HCT116 (cell line): ENCODE results near the gene ZNF561. TPM values are rescaled to one million over a fixed set of nuclear protein-coding genes. Genes with fewer than 3 reads are reported as not detected.

Experiments
- ATAC-seq: fragments of 200-7000 bp; cut with Tn5 transposase; 2 replicates; pipeline ENCODE4 v1.9.1; 2020; ENCODE audit warnings: mild to moderate bottlenecking, moderate library complexity
- BruUV-seq: library from RNA; stranded (reverse); fragments of 400-500 nt; replicated peaks from 2 replicates; lab custom pipeline; 2021; lab: Mats Ljungman, UMichigan
- CTCF ChIA-PET: fragments of 300-600 bp; sonication (Branson Sonifier 250); formaldehyde crosslinking; loops from one replicate; lab custom pipeline; 2021; ENCODE audit warnings: antibody characterized with exemption; lab: Charles Lee
- POLR2A ChIA-PET: fragments of 300-600, 350-600 bp; sonication (Branson Sonifier 250); formaldehyde crosslinking; loops from one replicate; lab custom pipeline; 2021; ENCODE audit warnings: antibody characterized with exemption; lab: Charles Lee
- RAD21 ChIA-PET, 2 experiments: fragments of 300-600 bp; sonication (Branson Sonifier 250); formaldehyde crosslinking; loops; one replicate each; lab custom pipeline; 2023; ENCODE audit warnings: low total read pairs in 2 of 2; ENCODE audit not compliant: uncharacterized antibody in 2 of 2, unreplicated experiment in 2 of 2, low non-redundant PET in 1 of 2; lab: Charles Lee
- DNase-seq: peaks from one replicate; pipeline ENCODE4 v3.0.0-alpha.2; 2010; ENCODE audit warnings: low read depth, low spot score
- H2AFZ ChIP-seq: fragments of 200-600 bp; shearing (Covaris generic), sonication (generic); 2 replicates; pipeline ENCODE4 v1.6.1; 2017; ENCODE audit warnings: low read depth, mixed run types, mixed read lengths, antibody characterized with exemption, low read length; ENCODE audit not compliant: poor library complexity, severe bottlenecking
- H3K27ac ChIP-seq: 2 replicates; pipeline ENCODE4 v1.5.1; 2012; ENCODE audit warnings: low read depth, low read length
- H3K27me3 ChIP-seq: fragments of 200-600 bp; sonication (generic); 2 replicates; pipeline ENCODE4 v1.6.1; 2016; ENCODE audit warnings: mixed run types, low read length, mixed read lengths; ENCODE audit not compliant: insufficient read depth
- H3K36me3 ChIP-seq, 2 experiments: fragments of 200-500 bp in 1 of 2; fragments of 200-600 bp in 1 of 2; sonication (Bioruptor generic) in 1 of 2; sonication (generic) in 1 of 2; 2 replicates each; pipeline versions ENCODE4 v1.5.1 to v1.6.1; 2014 to 2016; ENCODE audit warnings: low read length in 2 of 2, inconsistent platforms in 1 of 2, mixed read lengths in 1 of 2, mixed run types in 1 of 2; ENCODE audit not compliant: insufficient read depth in 2 of 2, control insufficient read depth in 1 of 2
- H3K4me1 ChIP-seq, 2 experiments: fragments of 200-600 bp in 1 of 2; sonication (generic) in 1 of 2; 2 replicates each; pipeline versions ENCODE4 v1.5.1 to v1.6.1; 2012 to 2017; ENCODE audit warnings: low read length in 2 of 2, inconsistent platforms in 1 of 2, mild to moderate bottlenecking in 1 of 2, mixed read lengths in 1 of 2, mixed run types in 1 of 2, moderate library complexity in 1 of 2; ENCODE audit not compliant: insufficient read depth in 2 of 2, control insufficient read depth in 1 of 2
- H3K4me2 ChIP-seq: fragments of 200-600 bp; sonication (generic); 2 replicates; pipeline ENCODE4 v1.6.1; 2017; ENCODE audit warnings: mixed run types, low read length, mixed read lengths
- H3K4me3 ChIP-seq, 2 experiments: fragments of 200-600 bp in 1 of 2; sonication (generic) in 1 of 2; replicated peaks in 1 of 2; 2 replicates each; pipeline ENCODE4 v1.5.1; 2011 to 2016; ENCODE audit warnings: low read length in 2 of 2, control low read depth in 1 of 2, low read depth in 1 of 2, mild to moderate bottlenecking in 1 of 2, mixed read lengths in 1 of 2, mixed run types in 1 of 2
- H3K79me2 ChIP-seq: fragments of 200-600 bp; sonication (generic); 2 replicates; pipeline ENCODE4 v1.6.1; 2017; ENCODE audit warnings: mild to moderate bottlenecking, mixed run types, low read length, moderate library complexity, mixed read lengths; ENCODE audit not compliant: insufficient read depth
- H3K9ac ChIP-seq: fragments of 200-600 bp; sonication (generic); 2 replicates; pipeline ENCODE4 v1.6.1; 2016; ENCODE audit warnings: low read length, mixed read lengths
- H3K9me2 ChIP-seq: fragments of 200-600 bp; sonication (generic), shearing (Covaris generic); 2 replicates; pipeline ENCODE4 v1.6.1; 2017; ENCODE audit warnings: mixed run types, mild to moderate bottlenecking, moderate library complexity; ENCODE audit not compliant: insufficient read depth
- H3K9me3 ChIP-seq, 2 experiments: fragments of 200-500 bp in 1 of 2; fragments of 200-600 bp in 1 of 2; sonication (Bioruptor generic) in 1 of 2; sonication (generic) in 1 of 2; 2 replicates each; pipeline ENCODE4 v1.6.1; 2014 to 2017; ENCODE audit warnings: low read length in 2 of 2, mixed read lengths in 2 of 2, inconsistent platforms in 1 of 2, low read depth in 1 of 2, mild to moderate bottlenecking in 1 of 2, mixed run types in 1 of 2, moderate library complexity in 1 of 2; ENCODE audit not compliant: control insufficient read depth in 1 of 2, insufficient read depth in 1 of 2
- H4K20me1 ChIP-seq: fragments of 200-600 bp; sonication (generic), shearing (Covaris generic); 2 replicates; pipeline ENCODE4 v1.6.1; 2017; ENCODE audit warnings: mixed run types, mild to moderate bottlenecking, moderate library complexity; ENCODE audit not compliant: insufficient read depth
- CBX3 ChIP-seq: IDR thresholded peaks from 2 replicates; pipeline ENCODE4 v1.6.1; 2012; ENCODE audit warnings: low read depth
- EGR1 ChIP-seq: IDR thresholded peaks from 2 replicates; pipeline ENCODE4 v1.6.1; 2012; ENCODE audit warnings: low read depth
- ELF1 ChIP-seq: IDR thresholded peaks from 2 replicates; pipeline ENCODE4 v1.6.1; 2012; ENCODE audit warnings: low read depth, borderline replicate concordance
- EZH2phosphoT487 ChIP-seq: fragments of 200-600 bp; IDR thresholded peaks from 2 replicates; pipeline ENCODE4 v1.6.1; 2018; ENCODE audit warnings: antibody characterized with exemption, borderline replicate concordance
- JUND ChIP-seq: IDR thresholded peaks from 2 replicates; pipeline ENCODE4 v1.6.1; 2012
- MAX ChIP-seq: IDR thresholded peaks from 2 replicates; pipeline ENCODE4 v1.6.1; 2012
- POLR2AphosphoS5 ChIP-seq: IDR thresholded peaks from 2 replicates; pipeline ENCODE4 v1.6.1; 2011; ENCODE audit warnings: mild to moderate bottlenecking, low read depth, low read length, moderate library complexity
- SRF ChIP-seq: IDR thresholded peaks from 2 replicates; pipeline ENCODE4 v1.6.1; 2012; ENCODE audit warnings: low read depth
- TCF7L2 ChIP-seq: IDR thresholded peaks from 2 replicates; pipeline ENCODE4 v1.7.0; 2011; ENCODE audit warnings: borderline replicate concordance, inconsistent platforms; ENCODE audit not compliant: insufficient read depth, insufficient read length; ENCODE audit errors: extremely low read depth
- YY1 ChIP-seq: IDR thresholded peaks from 2 replicates; pipeline ENCODE4 v1.6.1; 2011; ENCODE audit warnings: low read length, low read depth, moderate library complexity, mild to moderate bottlenecking; ENCODE audit not compliant: insufficient replicate concordance; ENCODE audit errors: extremely low read depth
- ZNF274 ChIP-seq: fragments of 200-500 bp; sonication (Bioruptor generic); IDR thresholded peaks from 2 replicates; pipeline ENCODE4 v1.6.1; 2014; ENCODE audit warnings: mild to moderate bottlenecking, low read depth, low read length, inconsistent platforms
- intact Hi-C: fragments of 100-400 bp; cut with micrococcal nuclease; formaldehyde crosslinking; loops from 2 replicates; pipeline ENCODE4 v1.10.0; 2022
- total RNA-seq: library from RNA; stranded (reverse); gene quantifications from one replicate; pipeline ENCODE4 v1.2.1, GENCODE V29; 2021; ENCODE audit not compliant: unreplicated experiment
- TF ChIP-seq, protein P1 (sequence below): IDR thresholded peaks from 2 replicates; pipeline ENCODE4 v1.6.1; 2011; ENCODE audit warnings: mild to moderate bottlenecking, low read length, moderate library complexity; ENCODE audit not compliant: insufficient replicate concordance; ENCODE audit errors: extremely low read depth
- TF ChIP-seq, protein P2 (sequence below): IDR thresholded peaks from 2 replicates; pipeline ENCODE4 v1.6.1; 2012

ZNF561 gene
- total RNA-seq, 1 experiment from 2014 or later = 31.3 TPM

DNA sequence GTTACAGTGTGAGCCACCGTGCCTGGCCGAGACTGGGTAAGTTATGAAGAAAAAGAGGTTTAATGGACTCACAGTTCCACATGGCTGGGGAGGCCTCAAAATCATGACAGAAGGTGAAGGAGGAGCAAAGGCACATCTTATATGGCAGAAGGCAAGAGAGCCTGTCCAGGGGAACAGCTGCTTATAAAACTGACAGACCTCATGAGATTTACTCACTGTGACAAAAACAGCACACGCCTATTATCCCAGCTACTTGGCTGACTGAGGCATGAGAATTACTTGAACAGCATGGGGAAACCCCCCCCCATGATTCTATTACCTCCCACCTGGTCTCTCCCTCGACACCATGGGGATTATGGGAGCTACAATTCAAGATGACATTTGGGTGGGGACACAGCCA lies 23.4 kb upstream of the ZNF561 start:
- no peaks in the 10 kb centered on the region for H3K4me1 ChIP-seq
- ChIA-PET POLR2A (no interaction called here), RAD21 (no interaction called here), CTCF (interaction anchor here (1.3 kb wide), 1 partner anchor 19 kb away, joined by 3 read pairs; no protein-coding TSS in a partner anchor)
- no peak overlapping the region for H2AFZ ChIP-seq
- no peaks in the 10 kb centered on the region for H4K20me1 ChIP-seq
- intact Hi-C loops = no loop called here
- H3K27me3 ChIP-seq = no peaks in the 10 kb centered on the region
- no peaks in the 10 kb centered on the region for H3K9me2 ChIP-seq
- BruUV-seq = no TSS peak
- no peak overlapping the region for H3K27ac ChIP-seq
- H3K9me3 ChIP-seq = peaks cover 11 to 20% of the 10 kb centered on the region in 2 experiments; a peak in 2 of 4 replicates
- H3K4me2 ChIP-seq = no peak overlapping the region
- TF ChIP-seq ZNF274 = no peak
- no peak for TF ChIP-seq JUND
- no peak for TF ChIP-seq ELF1
- TF ChIP-seq EZH2phosphoT487 = no peak
- no peak for TF ChIP-seq EGR1
- TF ChIP-seq TCF7L2 = no peak
- no peak for TF ChIP-seq MAX
- no peak for TF ChIP-seq CBX3
- no peak for TF ChIP-seq POLR2AphosphoS5
- ATAC-seq = no peak
- H3K79me2 ChIP-seq = peaks cover 20% of the 10 kb centered on the region
- H3K4me3 ChIP-seq = no peak overlapping the region
- no peak for DNase-seq
- H3K36me3 ChIP-seq = peaks cover 6 to 11% of the 10 kb centered on the region in 2 experiments; a peak in 3 of 4 replicates
- H3K9ac ChIP-seq = no peak overlapping the region

- Histone ChIP-seq H2AFZ (no peak overlapping the region), H3K27me3 (no peaks in the 10 kb centered on the region), H3K9me3 (peaks cover 11 to 25% of the 10 kb centered on the region in 2 experiments; a peak in 2 of 4 replicates), H3K36me3 (peaks cover 2 to 11% of the 10 kb centered on the region in 2 experiments; a peak in 3 of 4 replicates), H3K9ac (no peak overlapping the region), H3K4me2 (no peak overlapping the region), H3K4me3 (no peak overlapping the region), H3K4me1 (no peaks in the 10 kb centered on the region), H3K9me2 (no peaks in the 10 kb centered on the region), H3K27ac (no peak overlapping the region), H4K20me1 (no peaks in the 10 kb centered on the region), H3K79me2 (0 out of 2 replicates have a peak, but pooled peaks cover 2% of the 10 kb centered on the region)
- no TSS peak for BruUV-seq
- intact Hi-C loops = no loop called here
- RAD21 ChIA-PET = no interaction called here
- DNase-seq = no peak
- POLR2A ChIA-PET = no interaction called here
- no peak for ATAC-seq
- CTCF ChIA-PET = no interaction called here
- no peak for TF ChIP-seq SRF
- no peak for TF ChIP-seq ZNF274
- TF ChIP-seq, protein P1, sequence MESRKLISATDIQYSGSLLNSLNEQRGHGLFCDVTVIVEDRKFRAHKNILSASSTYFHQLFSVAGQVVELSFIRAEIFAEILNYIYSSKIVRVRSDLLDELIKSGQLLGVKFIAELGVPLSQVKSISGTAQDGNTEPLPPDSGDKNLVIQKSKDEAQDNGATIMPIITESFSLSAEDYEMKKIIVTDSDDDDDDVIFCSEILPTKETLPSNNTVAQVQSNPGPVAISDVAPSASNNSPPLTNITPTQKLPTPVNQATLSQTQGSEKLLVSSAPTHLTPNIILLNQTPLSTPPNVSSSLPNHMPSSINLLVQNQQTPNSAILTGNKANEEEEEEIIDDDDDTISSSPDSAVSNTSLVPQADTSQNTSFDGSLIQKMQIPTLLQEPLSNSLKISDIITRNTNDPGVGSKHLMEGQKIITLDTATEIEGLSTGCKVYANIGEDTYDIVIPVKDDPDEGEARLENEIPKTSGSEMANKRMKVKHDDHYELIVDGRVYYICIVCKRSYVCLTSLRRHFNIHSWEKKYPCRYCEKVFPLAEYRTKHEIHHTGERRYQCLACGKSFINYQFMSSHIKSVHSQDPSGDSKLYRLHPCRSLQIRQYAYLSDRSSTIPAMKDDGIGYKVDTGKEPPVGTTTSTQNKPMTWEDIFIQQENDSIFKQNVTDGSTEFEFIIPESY = no peak
- TF ChIP-seq, protein P2, sequence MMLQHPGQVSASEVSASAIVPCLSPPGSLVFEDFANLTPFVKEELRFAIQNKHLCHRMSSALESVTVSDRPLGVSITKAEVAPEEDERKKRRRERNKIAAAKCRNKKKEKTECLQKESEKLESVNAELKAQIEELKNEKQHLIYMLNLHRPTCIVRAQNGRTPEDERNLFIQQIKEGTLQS = no peak
- TF ChIP-seq POLR2AphosphoS5 = no peak
- TF ChIP-seq CBX3 = peak; percentile 79; the same call in 1 of the 2 replicates
- no peak for TF ChIP-seq YY1
These were observed 20.8 kb upstream of the ZNF561 start for GRCh38 chr19:9641810-9642209.
